GM21360 (cell line): ENCODE data around the gene PLPP3.
"Not testable (repeated sequence)": the region's sequence is repeated elsewhere in the genome, so short reads cannot be mapped to it uniquely, and the experiment has no call there.

Experiments used
- ATAC-seq: cut with Tn5 transposase; IDR thresholded peaks from one replicate; pipeline ENCODE4 v1.9.1; 2021; ENCODE audit warnings: mild to moderate bottlenecking, moderate library complexity; ENCODE audit not compliant: unreplicated experiment

The PLPP3 gene

DNA sequence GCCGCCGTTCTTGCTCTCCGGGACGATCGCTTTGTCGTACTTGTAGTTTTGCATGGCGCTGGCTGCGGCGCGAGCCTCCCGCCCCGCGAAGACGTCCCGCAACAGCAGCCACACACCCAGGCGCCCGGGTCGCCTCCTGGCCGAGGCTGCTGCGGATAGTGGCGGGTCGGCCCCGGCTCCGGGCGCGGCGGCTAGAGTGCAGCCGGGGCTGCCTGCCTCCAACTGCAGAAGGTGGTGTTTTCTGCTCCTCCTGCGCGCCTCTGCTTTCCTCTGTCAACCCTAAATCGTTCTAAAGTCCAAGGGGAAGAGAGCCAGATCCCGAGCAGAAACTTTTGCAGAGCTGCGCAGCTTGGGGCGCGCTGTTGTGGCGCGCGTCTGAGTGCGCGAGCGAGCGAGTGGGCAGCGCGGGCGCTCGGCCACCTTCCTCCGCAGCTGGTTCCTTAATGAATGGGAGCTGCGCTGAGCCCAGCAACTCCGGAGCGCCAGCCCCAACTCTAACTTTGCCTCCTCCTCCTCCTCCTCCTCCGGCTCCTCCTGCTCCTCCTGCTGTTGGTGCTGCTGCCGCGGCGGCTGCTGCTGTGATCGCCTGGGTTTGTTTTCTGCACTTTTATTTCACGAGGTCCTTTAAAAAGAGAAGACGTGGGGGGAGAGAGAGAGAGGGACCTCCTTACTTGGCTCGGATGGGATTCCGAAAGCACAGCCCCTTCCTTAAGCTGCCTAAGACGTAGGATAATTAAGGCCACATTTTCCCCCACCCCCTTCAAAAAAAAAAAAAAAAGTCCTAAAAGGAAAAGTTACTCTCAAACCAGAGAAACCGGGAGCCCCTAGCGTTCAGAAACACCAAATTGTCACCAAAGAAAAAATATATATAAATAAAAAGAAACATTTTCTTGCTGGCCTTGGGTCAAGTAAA, at the start of gene PLPP3:
TSS of gene PLPP3 (minus strand) at position 601 of the 913 bp plus-strand sequence. CDS start at position 54, 547 bp downstream.
- peak; percentile 43 for ATAC-seq

DNA sequence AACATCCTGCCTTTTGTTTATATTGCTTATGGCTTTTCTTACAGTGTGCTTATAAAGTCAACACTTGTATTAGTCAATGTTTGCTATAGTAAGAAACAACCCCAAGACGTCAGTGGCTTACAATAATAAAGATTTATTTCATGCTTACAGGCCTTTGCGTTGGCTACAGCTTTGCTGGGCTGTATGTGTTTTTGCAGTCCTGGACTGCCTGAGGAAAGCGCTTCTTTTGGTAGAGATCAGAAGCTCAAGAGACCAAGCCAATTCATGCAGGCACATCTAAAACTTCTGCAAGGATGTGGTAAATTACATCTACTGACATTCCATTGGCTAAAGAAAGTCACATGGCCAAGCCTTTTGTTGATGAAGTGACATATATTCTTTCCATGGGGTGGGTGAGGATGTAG, 48.3 kb upstream of the PLPP3 start:
- ATAC-seq, result no peak

DNA sequence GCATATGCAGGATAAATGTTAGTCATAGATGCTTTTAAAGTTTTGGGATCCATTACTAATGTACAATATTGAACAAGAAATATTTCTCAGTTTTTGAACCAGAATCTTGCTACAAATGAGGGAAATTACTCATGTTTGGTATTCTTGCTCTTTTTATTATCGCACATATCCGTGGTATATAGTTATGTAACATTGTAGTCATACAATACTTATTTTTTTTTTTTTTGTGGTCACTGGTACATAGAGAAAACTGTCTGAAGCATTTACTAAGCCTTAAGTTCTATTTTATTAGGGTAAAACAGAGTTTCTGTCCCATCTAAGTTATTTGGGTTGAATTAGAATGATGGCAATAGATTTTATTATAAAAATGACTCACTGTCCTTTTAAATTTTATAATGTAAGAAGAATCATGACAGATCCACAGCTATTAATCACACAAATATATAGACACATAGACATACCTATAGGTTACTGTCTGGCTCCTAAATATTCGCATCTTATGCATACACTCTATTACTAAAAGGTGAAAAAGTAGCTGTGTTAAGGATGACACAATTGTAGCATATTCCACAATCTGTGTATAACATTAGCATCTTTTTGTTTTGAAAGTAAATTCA, 47.8 kb upstream of the PLPP3 start:
- no peak for ATAC-seq

DNA sequence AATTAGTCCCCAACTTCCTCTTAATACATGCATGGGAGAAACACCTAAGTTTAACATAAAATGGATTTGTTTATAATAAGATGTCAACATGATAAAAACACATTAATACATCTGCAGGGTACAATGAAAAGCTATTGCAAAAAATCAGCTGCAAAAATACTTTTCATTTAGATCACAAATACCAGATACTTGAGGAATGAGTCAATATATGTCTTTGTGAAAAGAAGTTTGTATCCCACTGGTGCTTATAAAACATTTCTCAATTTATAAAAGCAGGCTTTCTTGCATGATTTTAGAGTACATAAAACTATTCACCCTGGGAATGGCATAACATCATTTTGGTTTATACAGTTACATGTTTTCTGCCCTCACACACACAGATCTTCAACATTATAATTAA, 47.2 kb upstream of the PLPP3 start:
- ATAC-seq, result no peak

DNA sequence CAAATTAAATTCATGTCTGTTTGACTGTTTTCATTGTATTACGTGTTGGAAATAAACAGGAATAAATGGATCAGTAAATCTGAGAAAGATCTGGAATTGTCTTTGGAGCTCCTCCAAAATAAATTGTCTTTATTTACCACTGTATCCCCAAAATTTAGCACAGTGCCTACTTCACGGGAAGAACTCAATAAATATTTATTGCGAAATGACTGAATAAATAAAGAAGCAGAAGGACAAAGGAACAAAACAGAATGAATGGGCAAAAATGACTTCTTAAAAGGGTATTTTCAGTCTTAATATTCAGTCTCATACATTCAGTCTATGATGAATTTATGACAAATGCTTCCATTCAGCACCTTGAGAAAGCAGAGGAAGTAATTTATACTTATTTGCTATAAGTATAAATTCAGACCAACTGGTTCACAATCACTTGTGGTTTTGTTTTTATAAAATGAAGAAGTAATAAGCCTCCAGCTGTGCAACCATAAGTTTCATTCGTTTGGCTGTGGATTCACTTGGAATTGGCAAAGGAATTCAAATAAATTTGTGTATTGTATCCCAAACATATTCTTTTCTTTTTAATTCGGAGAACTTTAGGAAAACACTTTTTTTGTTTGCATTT, 46.6 kb upstream of the PLPP3 start:
- ATAC-seq, result no peak

DNA sequence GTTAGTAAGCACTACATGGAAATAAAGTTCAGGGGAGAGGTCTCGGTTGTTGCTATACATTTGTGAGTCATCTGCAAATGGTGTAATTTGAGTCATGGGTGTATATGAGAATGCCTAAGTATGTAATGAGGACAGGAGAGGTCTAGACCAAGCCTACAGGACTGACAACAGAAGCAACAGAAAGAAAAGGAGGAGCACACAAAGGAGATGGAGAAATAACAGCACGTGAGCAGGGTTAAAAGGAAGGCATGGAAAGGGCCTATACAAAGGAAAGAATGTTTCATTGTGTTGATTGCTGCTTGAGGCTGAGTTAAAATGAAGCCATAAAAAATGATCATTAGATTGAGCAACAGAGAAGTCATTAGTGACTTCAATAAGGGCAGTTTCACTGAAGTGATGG, 37.8 kb upstream of the PLPP3 start:
- ATAC-seq, result no peak

DNA sequence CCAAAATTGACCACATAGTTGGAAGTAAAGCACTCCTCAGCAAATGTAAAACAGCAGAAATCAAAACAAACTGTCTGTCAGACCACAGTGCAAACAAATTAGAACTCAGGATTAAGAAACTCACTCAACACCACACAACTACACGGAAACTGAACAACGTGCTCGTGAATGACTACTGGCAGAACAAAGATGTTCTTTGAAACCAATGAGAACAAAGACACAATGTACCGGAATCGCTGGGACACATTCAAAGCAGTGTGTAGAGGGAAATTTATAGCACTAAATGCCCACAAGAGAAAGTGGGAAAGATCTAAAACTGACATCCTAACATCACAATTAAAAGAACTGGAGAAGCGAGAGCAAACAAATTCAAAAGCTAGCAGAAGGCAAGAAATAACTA, 31.4 kb upstream of the PLPP3 start:
- ATAC-seq, result not testable (repeated sequence)

DNA sequence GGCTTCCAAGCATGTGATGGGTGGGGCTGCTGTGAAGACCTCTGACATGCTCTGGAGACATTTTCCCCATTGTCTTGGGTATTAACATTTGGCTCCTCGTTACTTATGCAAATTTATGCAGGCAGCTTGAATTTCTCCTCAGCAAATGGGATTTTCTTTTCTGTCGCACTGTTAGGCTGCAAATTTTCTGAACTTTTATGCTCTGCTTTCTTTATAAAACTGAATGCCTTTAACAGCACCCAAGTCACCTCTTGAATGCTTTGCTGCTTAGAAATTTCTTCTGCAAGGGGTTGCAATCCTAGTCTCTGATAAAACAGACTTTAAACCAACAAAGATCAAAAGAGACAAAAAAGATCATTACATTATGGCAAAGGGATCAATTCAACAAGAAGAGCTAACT, 30.7 kb upstream of the PLPP3 start:
- not testable (repeated sequence) for ATAC-seq

DNA sequence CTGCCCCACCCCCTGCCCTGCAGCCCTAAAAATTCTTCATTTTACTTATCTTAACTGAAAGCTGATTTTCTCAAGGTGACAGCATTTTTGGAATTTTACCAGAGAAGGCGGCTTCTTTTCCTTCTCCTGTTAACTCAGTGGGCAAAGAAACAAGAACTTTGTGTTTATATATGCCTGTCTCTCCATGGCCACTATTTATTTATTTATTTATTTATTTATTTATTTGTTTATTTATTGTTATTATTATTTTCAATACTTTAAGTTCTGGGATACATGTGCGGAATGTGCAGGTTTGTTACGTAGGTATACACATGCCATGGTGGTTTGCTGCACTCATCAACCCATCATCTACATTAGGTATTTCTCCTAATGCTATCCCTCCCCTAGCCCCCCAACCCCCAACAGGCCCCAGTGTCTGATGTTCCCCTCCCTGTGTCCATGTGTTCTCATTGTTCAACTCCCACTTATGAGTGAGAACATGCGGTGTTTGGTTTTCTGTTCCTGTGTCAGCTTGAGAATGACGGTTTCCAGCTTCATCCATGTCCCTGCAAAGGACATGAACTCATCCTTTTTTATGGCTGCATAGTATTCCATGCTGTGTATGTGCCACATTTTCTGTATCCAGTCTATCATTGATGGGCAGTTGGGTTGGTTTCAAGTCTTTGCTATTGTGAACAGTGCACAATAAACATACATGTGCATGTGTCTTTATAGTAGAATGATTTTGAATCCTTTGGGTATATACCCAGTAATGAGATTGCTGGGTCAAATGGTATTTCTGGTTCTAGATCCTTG, 16.2 kb upstream of the PLPP3 start:
- not testable (repeated sequence) for ATAC-seq

DNA sequence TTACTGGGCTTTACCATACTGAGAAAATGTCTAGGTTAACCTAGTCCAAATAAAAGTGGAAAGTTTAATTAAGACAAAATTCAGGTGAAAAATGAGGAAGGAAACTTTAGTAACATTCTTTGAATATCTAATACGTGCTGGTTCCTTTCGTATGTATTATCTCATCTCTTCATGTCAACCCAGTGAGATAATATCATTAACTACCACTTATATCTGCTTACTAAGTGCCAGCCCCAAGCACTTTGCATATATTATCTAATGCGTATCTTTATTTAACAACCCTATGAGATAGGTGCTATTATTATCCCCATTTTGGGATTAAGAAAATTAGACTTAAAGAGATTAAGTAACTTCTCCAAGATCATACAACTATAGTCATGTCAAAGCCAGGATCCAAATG, 12.5 kb upstream of the PLPP3 start:
- ATAC-seq, result no peak

DNA sequence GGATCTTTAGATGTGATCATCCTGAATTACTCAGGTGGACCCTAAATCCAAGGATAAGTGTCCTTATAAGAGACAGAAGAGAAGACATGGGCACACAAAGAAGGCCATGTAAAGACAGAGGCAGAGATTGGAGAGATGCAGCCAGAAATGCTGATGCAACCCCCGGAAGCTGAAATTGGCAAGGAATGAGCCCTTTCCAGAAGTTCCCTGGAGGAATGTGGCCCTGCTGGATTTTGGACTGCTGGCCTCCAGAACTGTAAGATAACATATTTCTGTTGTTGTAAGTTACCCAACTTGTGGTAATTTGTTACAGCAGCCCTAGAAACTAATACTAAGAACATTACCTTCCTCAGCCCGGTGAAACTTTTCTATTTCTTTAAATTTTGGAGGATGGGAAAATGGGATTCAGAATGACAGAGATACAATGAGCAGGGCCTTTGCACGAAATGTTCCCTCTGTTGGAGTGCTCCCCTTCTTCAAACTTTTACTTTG, 11.2 kb upstream of the PLPP3 start:
- ATAC-seq, result no peak

DNA sequence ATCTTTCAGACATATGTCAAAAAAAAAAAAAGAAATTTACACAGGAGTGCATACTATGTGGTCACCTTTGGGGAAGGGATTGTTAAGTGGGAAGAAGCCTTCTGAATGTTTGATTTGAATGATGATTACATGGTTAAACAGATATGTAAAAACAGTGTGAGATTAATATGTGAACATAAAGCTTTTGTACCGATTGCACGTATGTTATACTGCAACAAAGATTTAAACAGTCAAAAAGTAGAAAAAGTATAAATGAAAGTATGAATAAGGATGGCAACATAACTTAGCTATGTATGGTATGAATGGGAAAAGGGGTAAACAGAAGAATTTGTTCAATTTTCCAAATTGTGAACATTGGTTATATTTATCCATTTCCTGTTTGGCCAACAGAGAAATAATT, 10.0 kb upstream of the PLPP3 start:
- no peak for ATAC-seq

DNA sequence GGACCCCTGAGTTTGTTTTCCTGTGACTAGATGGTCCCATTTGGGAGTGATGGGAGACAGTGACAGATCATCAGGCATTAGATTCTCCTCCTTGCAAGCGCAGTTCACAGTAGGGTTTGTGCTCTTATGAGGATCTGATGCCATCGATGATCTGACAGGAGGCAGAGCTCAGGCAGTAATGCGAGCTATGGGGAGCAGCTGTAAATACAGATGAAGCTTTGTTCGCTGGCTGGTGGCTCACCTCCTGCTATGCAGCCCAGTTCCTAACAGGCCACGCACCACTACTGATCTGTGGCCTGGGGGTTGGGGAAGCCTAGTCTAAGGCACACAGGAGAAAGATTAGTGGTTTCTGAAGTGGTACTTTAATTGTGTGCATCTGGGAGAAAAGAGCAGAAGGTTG, 7.1 kb upstream of the PLPP3 start:
- ATAC-seq, result no peak

DNA sequence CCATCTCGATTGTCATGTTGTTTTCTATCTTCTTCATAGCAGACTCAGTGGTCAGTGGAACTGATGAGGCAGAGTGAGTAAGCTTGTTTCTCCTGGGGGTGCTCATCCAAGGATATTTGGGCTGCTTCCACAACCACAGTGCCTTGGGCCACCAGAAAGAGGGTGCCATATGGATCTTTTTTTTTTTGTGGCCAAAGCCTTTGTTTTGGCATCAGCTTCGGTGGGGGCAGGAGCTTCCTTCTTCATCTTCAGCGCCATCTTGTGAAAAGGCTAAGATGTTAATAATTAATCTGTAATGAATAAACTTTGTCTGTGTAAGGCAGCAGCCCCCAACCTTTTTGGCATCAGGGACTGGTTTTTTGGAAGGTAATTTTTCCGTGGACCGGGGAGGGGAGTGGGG, 6.6 kb upstream of the PLPP3 start:
- no peak for ATAC-seq

DNA sequence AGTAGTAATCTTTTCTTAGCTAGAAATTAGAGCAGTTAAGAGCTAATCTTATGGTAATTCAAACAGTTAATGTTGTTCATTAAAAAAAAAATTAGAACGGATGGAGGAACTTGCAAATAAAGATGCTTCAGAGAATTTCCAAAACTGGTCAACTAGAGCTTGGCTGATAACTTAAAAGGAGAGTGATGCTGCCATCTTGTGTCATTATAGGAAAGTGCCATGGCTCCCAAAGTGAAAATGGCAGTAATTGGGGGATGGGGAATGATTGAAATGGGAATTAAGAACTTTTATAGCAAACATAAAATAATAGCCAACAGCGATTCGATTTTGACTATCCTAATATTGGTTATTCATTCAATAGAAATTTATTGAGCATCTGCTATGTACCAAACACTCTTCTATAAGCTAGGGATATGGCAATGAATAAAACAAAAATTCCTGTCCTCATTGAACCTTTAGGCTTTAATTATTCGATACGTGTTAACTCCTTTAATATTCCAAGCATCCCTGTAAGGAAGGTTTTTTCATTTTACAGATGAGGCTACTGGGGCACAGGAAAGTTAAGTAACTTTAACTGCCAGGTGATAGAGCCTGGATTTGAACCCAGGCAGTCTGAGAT, 5.7 kb upstream of the PLPP3 start:
- ATAC-seq, result no peak

DNA sequence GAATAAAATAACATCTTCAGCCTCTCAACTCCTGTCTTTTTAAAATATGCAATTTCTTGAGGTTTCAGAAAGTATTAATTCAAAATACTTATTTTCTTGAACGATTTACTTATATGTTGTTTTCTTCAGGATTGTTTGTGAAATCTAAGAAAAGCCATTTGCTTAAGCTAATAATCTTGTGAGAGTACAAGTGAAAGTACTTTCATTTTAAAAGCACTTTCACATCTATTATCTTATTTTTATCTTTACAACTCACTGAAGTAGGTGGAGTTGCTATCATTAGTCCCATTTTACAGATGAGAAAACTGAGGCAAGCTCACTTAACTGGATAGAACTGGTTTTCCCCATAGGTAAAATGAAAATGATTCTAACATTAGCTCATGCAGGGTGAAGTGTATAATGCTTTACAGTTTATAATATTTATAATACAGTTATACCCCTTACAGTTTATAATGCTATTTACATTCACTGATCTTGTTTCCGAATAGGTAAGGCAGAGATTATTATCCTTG, 4.7 kb upstream of the PLPP3 start:
- ATAC-seq, result no peak

DNA sequence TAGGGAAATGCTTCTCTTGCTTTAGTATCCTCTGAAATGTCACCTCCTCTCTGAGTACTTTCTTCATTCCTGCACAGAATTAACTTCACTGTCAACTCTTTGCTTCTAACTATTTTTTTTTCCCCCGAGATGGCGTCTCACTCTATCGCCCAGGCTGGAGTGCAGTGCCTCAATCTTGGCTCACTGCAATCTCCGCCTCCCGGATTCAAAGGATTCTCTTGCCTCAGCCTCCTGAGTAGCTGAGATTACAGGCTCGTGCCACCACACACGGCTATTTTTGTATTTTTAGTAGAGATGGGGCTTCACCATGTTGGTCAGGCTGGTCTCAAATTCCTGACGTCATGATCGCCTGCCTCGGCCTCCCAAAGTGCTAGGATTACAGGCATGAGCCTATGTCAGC, 1.4 kb upstream of the PLPP3 start:
- ATAC-seq, result no peak

DNA sequence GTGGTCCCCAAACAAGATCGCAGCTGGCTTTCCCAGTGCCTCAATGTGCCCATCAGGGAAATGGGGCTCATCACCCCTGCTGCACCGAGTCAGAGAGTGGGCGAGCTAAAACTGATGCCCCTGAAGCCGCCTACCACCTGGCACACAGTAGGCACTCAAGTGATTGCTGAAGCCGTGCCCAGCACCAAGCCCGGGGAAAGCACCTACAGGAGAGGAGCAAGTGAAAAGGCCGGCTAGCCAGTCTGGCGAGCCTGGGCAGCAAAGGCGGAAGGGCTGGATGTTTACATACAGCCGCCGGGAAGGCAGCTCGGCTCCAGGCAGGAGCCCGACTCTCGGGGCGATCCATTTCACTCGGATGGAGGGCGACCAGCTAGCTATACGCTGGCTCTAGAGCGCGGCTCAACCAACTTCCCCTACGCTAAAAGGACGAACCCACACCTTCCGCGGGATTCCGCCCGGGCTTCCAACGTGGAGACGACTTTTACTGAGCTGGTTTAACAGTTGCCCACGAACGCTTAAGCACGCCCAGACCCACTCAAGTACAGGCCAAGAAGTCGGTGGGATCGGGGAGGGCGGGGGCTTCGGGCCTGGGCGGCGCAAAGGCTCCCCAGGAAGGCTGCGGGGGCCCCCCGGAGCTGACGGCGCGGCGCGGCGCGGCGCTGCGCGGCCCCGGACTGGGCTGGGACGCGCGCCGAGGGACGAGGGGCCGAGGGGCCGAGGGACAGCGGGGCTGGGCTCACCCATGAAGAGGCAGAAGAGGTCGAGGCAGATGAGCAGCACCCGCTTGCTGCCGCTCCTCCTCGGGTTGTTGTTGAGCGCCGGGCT, 1.0 kb downstream of the PLPP3 start:
- ATAC-seq, result peak; percentile 32

DNA sequence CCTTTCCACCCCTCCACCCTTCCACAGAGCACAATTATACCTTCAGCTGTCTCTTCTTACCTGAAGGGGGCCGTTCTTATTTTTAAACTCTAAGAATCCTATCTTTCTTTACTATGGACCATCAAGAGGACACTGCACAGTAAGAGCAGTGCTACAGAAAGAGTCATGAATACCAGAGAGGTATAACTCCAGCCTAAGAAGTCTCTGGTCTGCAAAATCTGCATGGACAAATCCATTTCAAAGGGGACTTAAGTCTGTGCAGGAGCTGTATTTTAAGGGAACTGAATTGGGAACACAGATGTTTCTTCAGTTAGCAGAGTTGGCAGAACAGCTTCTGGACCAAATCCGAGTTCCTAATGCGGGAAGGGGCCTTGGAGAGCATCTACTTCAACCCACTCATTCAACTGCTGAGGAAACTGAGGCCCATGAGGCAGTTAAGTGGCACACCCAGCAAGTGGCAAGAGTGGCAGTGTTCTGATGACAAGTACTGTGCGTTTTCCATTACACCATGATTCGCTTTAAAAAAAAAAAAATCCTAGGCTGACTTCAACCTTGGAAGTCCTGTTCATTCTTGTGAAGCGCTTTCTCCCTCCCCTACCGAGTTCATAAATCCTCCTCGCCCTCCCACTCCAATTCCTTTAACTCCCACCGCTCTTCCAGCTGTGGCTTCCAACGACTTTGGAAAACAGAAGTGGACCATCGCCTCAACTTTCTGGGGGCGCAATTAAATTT, 1.8 kb downstream of the PLPP3 start:
- ATAC-seq, result no peak
